Neural crest cell (in vitro differentiated cells): Measurements from ENCODE around the gene MAPRE2. TPM values are rescaled to one million over a fixed set of nuclear protein-coding genes. Genes with fewer than 3 reads are reported as not detected.
"Not testable (repeated sequence)": the region's sequence is repeated elsewhere in the genome, so short reads cannot be mapped to it uniquely, and the experiment has no call there.

Experiments
- DNase-seq: peaks from one replicate; pipeline ENCODE4 v3.0.0; 2021; ENCODE audit warnings: low read depth, mixed read lengths, low spot score
- H3K27ac Mint-ChIP-seq: one replicate; pipeline ENCODE4 v1.8.0; 2021; ENCODE audit warnings: mild to moderate bottlenecking, mixed read lengths; ENCODE audit not compliant: unreplicated experiment
- H3K27me3 Mint-ChIP-seq: 2 replicates; pipeline ENCODE4 v1.8.0; 2021; ENCODE audit warnings: low read depth, mild to moderate bottlenecking, mixed read lengths
- H3K36me3 Mint-ChIP-seq: 2 replicates; pipeline ENCODE4 v1.8.0; 2021; ENCODE audit warnings: low read depth, mild to moderate bottlenecking, mixed read lengths
- H3K4me1 Mint-ChIP-seq: 2 replicates; pipeline ENCODE4 v1.8.0; 2021; ENCODE audit warnings: mixed read lengths
- H3K4me3 Mint-ChIP-seq: one replicate; pipeline ENCODE4 v1.8.0; 2021; ENCODE audit warnings: mild to moderate bottlenecking, mixed read lengths
- H3K9me3 Mint-ChIP-seq: 2 replicates; pipeline ENCODE4 v1.8.0; 2021; ENCODE audit warnings: mixed read lengths
- total RNA-seq: library from RNA; stranded (reverse); gene quantifications from 2 replicates; pipeline ENCODE4 v1.2.1, GENCODE V29; 2021
- TF ChIP-seq, protein P1 (sequence below): fragments of 200-600 bp; sonication (generic); conservative IDR thresholded peaks from 2 replicates; pipeline ENCODE4 v1.5.0; 2021; ENCODE audit warnings: antibody characterized with exemption, mild to moderate bottlenecking

Gene MAPRE2
- total RNA-seq, 1 donor from 2014 or later: 35.5 TPM

DNA sequence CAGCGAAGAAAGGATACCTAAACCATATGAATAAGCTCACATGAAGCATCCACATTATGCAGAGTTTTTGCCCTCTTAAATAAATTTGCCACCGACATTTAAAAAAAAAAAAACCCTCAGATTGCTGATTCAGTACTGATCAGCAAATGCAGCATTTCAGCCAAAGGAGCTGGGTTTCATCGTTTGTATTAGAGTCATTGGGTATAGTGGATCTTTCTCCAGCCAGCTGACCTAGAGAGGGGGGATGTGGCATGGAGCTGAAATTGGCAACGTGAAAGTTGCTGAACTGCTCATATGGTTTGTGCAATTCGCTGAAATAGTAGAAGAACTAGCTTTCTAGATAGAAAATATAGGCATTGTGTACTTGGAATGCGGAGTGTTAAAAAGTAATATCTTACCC is 126.1 kb downstream of the MAPRE2 start:
- no peaks in the 10 kb centered on the region for H3K9me3 Mint-ChIP-seq
- no peak for DNase-seq
- no peak overlapping the region for H3K27ac Mint-ChIP-seq
- TF ChIP-seq, protein P1, sequence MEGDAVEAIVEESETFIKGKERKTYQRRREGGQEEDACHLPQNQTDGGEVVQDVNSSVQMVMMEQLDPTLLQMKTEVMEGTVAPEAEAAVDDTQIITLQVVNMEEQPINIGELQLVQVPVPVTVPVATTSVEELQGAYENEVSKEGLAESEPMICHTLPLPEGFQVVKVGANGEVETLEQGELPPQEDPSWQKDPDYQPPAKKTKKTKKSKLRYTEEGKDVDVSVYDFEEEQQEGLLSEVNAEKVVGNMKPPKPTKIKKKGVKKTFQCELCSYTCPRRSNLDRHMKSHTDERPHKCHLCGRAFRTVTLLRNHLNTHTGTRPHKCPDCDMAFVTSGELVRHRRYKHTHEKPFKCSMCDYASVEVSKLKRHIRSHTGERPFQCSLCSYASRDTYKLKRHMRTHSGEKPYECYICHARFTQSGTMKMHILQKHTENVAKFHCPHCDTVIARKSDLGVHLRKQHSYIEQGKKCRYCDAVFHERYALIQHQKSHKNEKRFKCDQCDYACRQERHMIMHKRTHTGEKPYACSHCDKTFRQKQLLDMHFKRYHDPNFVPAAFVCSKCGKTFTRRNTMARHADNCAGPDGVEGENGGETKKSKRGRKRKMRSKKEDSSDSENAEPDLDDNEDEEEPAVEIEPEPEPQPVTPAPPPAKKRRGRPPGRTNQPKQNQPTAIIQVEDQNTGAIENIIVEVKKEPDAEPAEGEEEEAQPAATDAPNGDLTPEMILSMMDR: no peak
- H3K4me3 Mint-ChIP-seq: no peak overlapping the region
- peaks cover 10% of the 10 kb centered on the region for H3K4me1 Mint-ChIP-seq
- H3K27me3 Mint-ChIP-seq: no peaks in the 10 kb centered on the region
- H3K36me3 Mint-ChIP-seq: no peaks in the 10 kb centered on the region

DNA sequence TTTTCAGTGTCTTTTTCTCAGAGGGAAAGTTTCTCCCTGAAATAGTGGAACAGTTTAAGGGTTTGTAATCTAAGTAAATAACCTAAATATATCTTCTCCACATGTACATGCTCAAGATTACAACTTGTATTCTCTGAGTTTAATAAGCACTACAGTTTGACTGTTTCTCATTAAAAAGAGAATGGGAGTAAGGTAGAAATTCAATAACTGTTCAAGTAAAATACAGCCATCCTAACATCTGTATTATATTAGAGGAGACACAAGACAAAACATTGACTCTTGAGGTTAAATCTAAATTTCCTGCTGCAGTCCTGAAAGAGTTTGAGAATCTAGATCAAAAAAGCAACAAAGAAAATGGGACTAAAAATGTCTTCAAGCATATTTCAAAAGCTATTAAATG is 126.6 kb downstream of the MAPRE2 start:
- H3K4me1 Mint-ChIP-seq: peaks cover 10% of the 10 kb centered on the region
- H3K36me3 Mint-ChIP-seq: no peaks in the 10 kb centered on the region
- DNase-seq: no peak
- H3K27me3 Mint-ChIP-seq: no peaks in the 10 kb centered on the region
- H3K4me3 Mint-ChIP-seq: no peak overlapping the region
- TF ChIP-seq, protein P1: no peak
- no peaks in the 10 kb centered on the region for H3K9me3 Mint-ChIP-seq
- H3K27ac Mint-ChIP-seq: no peak overlapping the region

DNA sequence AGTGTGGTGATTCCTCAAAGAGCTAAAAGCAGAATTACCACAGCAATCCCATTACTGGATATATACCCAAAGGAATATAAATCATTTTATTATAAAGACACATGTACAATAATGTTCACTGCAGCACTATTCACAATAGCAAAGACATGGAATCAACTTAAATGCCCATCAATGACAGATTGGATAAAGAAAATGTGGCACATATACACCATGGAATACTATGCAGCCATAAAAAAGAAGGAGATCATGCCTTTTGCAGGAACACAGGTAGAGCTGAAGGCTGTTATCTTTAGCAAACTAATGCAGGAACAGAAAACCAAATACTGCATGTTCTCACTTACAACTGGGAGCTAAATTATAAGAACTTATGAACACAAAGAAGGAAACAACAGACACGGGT is 129.1 kb downstream of the MAPRE2 start:
- H3K27me3 Mint-ChIP-seq, DNase-seq, H3K36me3 Mint-ChIP-seq, H3K27ac Mint-ChIP-seq, H3K4me3 Mint-ChIP-seq, H3K9me3 Mint-ChIP-seq: not testable (repeated sequence)
- H3K4me1 Mint-ChIP-seq: peaks cover 11% of the 10 kb centered on the region

DNA sequence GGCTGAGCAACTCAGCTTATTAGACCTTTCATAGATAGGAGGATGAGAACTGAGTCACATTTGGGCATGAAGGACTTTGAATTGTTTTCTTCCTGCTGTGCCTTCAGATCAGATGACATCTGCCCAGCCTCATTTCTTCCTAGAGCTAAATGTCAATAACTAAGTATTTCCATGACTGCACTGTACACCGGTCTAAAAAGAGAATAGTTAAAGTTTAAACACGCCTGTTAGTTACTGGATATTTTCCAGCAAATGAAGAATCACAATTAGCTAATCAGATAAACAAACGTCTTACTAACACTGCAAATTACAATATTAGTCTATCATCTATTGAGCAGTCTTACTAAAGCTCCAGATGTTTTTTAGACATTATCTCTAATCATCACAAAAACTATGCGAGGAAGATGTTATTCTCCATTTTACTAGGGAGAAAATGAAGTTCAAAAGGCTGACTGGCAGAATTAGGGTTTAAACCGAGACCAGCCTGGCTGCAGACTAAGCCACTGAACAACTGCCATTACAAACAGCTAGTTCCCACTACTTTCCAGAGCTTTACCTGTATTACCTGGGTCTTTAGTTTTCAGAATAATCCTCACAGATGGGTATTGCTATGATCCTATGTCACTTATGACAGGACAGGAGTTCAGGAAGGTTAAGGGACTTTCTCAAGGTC is 130.2 kb downstream of the MAPRE2 start:
- Mint-ChIP-seq H3K27ac (no peak overlapping the region), H3K27me3 (no peaks in the 10 kb centered on the region), H3K36me3 (no peaks in the 10 kb centered on the region), H3K9me3 (peaks cover 5% of the 10 kb centered on the region), H3K4me3 (no peak overlapping the region), H3K4me1 (peaks cover 5% of the 10 kb centered on the region)
- TF ChIP-seq, protein P1: no peak
- DNase-seq: no peak

DNA sequence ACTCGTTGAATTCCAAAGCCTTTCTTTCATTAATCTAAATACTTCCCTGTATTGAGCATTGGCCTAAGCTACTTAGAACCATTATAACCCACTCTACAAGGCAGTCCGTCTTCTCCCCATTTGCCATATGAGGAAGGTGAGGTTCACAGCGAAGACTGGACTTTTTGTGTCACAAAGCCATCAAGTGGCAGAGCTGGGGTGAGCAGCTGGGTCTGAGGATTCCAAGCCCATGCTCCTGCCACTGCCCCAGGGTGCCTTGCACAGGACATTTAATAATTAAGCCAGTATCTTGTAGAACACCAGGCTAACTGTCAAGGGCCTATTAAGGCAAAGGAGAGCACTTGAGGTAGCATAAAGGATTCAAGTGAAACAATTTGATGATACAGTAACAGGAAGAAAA is 130.8 kb downstream of the MAPRE2 start:
- Mint-ChIP-seq H3K27ac (no peak overlapping the region), H3K4me3 (no peak overlapping the region), H3K36me3 (peaks cover 3% of the 10 kb centered on the region), H3K9me3 (peaks cover 8% of the 10 kb centered on the region), H3K27me3 (no peaks in the 10 kb centered on the region), H3K4me1 (peaks cover 5% of the 10 kb centered on the region)
- TF ChIP-seq, protein P1: no peak
- no peak for DNase-seq

DNA sequence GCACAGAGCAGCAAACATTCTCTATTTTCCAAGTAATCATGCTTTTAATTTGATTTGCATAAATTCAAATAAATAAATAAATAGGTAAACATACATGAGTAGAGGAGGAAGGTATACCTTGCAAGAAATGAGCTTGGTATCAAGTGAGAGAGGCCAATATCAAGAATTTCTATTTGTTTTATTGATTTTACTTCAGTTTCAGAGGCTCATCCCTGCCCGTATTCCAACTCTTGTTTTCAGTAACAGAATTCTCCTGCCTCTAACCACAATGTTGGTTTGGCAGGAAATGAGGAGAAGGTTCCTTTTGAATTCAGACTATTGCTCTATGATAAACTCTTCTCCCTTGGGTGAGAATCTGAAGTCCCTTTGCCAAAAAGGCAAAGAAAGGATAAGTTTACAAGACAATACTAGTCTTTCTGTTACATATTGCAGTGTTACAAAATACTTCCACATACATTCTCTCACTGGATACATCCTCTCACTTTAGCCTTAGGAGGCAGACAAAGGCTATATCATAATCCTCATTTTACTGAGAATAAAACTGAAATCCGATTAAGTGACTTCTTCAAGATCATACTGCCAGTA is 131.3 kb downstream of the MAPRE2 start:
- no peak overlapping the region for H3K4me3 Mint-ChIP-seq
- no peaks in the 10 kb centered on the region for H3K27me3 Mint-ChIP-seq
- peaks cover 5% of the 10 kb centered on the region for H3K4me1 Mint-ChIP-seq
- H3K36me3 Mint-ChIP-seq: peaks cover 4% of the 10 kb centered on the region
- TF ChIP-seq, protein P1: no peak
- H3K27ac Mint-ChIP-seq: no peak overlapping the region
- H3K9me3 Mint-ChIP-seq: peaks cover 9% of the 10 kb centered on the region
- DNase-seq: no peak
